ENCODE measurements around the gene IPO8. TPM values are rescaled to one million over a fixed set of nuclear protein-coding genes. Genes with fewer than 3 reads are reported as not detected.

IPO8 gene
- total and polyA plus RNA-seq, 2 donors (not counting 3 experiments of a cell fraction or from before 2014, with no cell fraction given): 7.2 to 52.5 TPM

DNA sequence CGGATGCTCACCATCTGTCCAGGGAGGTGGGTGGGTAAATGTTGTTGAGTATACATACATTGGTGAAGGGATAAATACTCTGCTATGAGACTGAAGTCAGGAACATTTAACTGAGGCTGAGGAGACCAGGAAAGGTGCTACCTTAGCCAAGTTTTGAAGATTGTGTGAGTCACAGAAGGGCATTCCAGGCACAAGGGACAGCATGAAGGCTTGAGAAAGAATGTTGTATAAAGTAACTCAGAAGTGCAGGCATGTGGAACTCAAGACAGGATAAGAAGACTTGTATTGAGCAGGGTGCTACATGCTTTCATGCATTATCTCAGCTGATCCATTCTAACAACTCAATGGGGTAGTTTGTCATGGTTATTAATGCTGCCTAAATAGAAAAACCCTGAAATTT lies 112.7 kb downstream of the IPO8 start:
- H3K27me3 ChIP-seq (ENCODE audit: control insufficient read depth in 2 of 2, insufficient read depth in 2 of 2, low read length in 2 of 2): no peaks in the 10 kb centered on the region
- dilution Hi-C loops (cut with MboI; ENCODE audit: extremely low pct_ligation_motif_present, low sequenced_read_pairs): no loop called here
- no peaks in the 10 kb centered on the region for H4K20me1 ChIP-seq (replicated peaks; ENCODE audit: control insufficient read depth, extremely low read depth, insufficient read depth, low read length)
- intact Hi-C loops (cut with micrococcal nuclease): no loop called here
- TF ChIP-seq JUN (IDR thresholded peaks at IDR 0.05; ENCODE audit: borderline replicate concordance, insufficient read depth, insufficient read length, low read depth): no peak
- TF ChIP-seq POLR2A (IDR thresholded peaks at IDR 0.05; ENCODE audit: low read depth, low read length): no peak
- no peak overlapping the region for H2AFZ ChIP-seq (ENCODE audit: low read depth, low read length)
- no peaks in the 10 kb centered on the region for H3K36me3 ChIP-seq (ENCODE audit: control insufficient read depth in 2 of 2, extremely low read depth in 1 of 2, insufficient read depth in 2 of 2, low read length in 2 of 2)
- DNase-seq (ENCODE audit: low read depth, low spot score): no peak
- H3K4me1 ChIP-seq (ENCODE audit: control insufficient read depth, extremely low read depth, insufficient read depth, low read length): no peaks in the 10 kb centered on the region
- POLR2A ChIA-PET: no interaction called here
- H3K27ac ChIP-seq (ENCODE audit: insufficient read depth, low read depth, low read length): no peak overlapping the region
- no peaks in the 10 kb centered on the region for H3K9me3 ChIP-seq (replicated peaks; ENCODE audit: control insufficient read depth, insufficient read depth, low read length)
- H3K9ac ChIP-seq (replicated peaks; ENCODE audit: extremely low read depth, insufficient read depth, low read length): no peak overlapping the region
- BruUV-seq (replicated peaks): no TSS peak
- no peaks in the 10 kb centered on the region for H3K9me1 ChIP-seq (replicated peaks; ENCODE audit: control insufficient read depth, extremely low read depth, insufficient read depth, low read length)
- H3K4me3 ChIP-seq (replicated peaks in 1 of 3; ENCODE audit: insufficient read depth in 1 of 3, low read depth in 1 of 3, low read length in 3 of 3): no peak overlapping the region
- FAIRE-seq: no peak
- H3K4me2 ChIP-seq (ENCODE audit: insufficient read depth, low read length): no peak overlapping the region
- CTCF ChIA-PET: no interaction called here
- no peaks in the 10 kb centered on the region for H3K79me2 ChIP-seq (ENCODE audit: control insufficient read depth, insufficient read depth, low read length)

DNA sequence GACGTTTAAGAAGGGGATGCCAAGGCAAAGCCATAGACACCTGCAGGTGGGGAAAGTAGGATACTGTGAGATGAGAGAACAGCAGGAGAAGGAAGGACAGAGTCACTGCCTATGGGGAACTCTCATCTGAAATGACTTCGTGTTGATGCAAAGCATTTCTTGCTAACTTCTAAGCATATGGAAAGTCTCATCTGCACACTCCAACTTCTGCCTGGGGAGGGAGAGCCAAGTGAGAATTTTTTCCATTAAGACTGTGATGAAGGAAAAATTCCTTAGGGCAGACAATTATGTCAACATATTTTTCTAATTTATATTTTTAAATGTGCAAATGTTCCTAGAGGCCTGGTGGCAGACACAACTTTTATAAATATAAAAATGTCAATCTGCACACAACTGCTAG lies 115.3 kb downstream of the IPO8 start:
- dilution Hi-C loops (cut with MboI; ENCODE audit: extremely low pct_ligation_motif_present, low sequenced_read_pairs) (no loop called here), intact Hi-C loops (cut with micrococcal nuclease) (no loop called here)
- Histone ChIP-seq H3K9ac (replicated peaks; ENCODE audit: extremely low read depth, insufficient read depth, low read length) (no peak overlapping the region), H4K20me1 (replicated peaks; ENCODE audit: control insufficient read depth, extremely low read depth, insufficient read depth, low read length) (no peaks in the 10 kb centered on the region), H3K36me3 (ENCODE audit: control insufficient read depth in 2 of 2, extremely low read depth in 1 of 2, insufficient read depth in 2 of 2, low read length in 2 of 2) (no peaks in the 10 kb centered on the region), H3K4me3 (replicated peaks in 1 of 3; ENCODE audit: insufficient read depth in 1 of 3, low read depth in 1 of 3, low read length in 3 of 3) (no peak overlapping the region), H3K27me3 (ENCODE audit: control insufficient read depth in 2 of 2, insufficient read depth in 2 of 2, low read length in 2 of 2) (no peaks in the 10 kb centered on the region), H3K9me1 (replicated peaks; ENCODE audit: control insufficient read depth, extremely low read depth, insufficient read depth, low read length) (no peaks in the 10 kb centered on the region), H3K4me2 (ENCODE audit: insufficient read depth, low read length) (no peak overlapping the region), H3K4me1 (ENCODE audit: control insufficient read depth, extremely low read depth, insufficient read depth, low read length) (no peaks in the 10 kb centered on the region), H3K9me3 (replicated peaks; ENCODE audit: control insufficient read depth, insufficient read depth, low read length) (no peaks in the 10 kb centered on the region), H2AFZ (ENCODE audit: low read depth, low read length) (no peak overlapping the region), H3K27ac (ENCODE audit: insufficient read depth, low read depth, low read length) (no peak overlapping the region), H3K79me2 (ENCODE audit: control insufficient read depth, insufficient read depth, low read length) (no peaks in the 10 kb centered on the region)
- TF ChIP-seq JUN (IDR thresholded peaks at IDR 0.05; ENCODE audit: borderline replicate concordance, insufficient read depth, insufficient read length, low read depth) (no peak), GATA2 (IDR thresholded peaks at IDR 0.05; ENCODE audit: insufficient read depth, insufficient read length, low read depth, low read length) (no peak)
- BruUV-seq (replicated peaks): no TSS peak
- no peak for DNase-seq (ENCODE audit: low read depth, low spot score)
- ChIA-PET POLR2A (no interaction called here), CTCF (no interaction called here)
- no peak for FAIRE-seq

Other genes starting within 250 kb of the IPO8 start
- 25.0 and 29.9 TPM in 2 replicates for gene CAPRIN2, start 59.1 kb upstream of the IPO8 start, total RNA-seq
- 11.3 and 13.5 TPM in 2 replicates for gene CAPRIN2, start 59.1 kb upstream of the IPO8 start, polyA plus RNA-seq
- 3.9 and 4.5 TPM in 2 replicates for gene TSPAN11, start 230.9 kb upstream of the IPO8 start, total RNA-seq
- 2.1 and 3.7 TPM in 2 replicates for gene TSPAN11, start 230.9 kb upstream of the IPO8 start, polyA plus RNA-seq